Right renal cortex interstitium (tissue), 3 donors: ENCODE measurements around the gene ITPR1. TPM values are rescaled to one million over a fixed set of nuclear protein-coding genes. Genes with fewer than 3 reads are reported as not detected.

Experiments used
- DNase-seq, 3 donors: peaks; one replicate each; pipeline ENCODE4 v3.0.0-alpha.2; 2013; ENCODE audit warnings: low read depth in 3 of 3, low spot score in 2 of 3
- polyA plus RNA-seq, 3 donors: library from polyadenylated mRNA; unstranded; fragments of 120-200 nt; gene quantifications; one replicate each; pipeline ENCODE4 v1.2.1, GENCODE V29; 2013; ENCODE audit not compliant: insufficient read length in 3 of 3

Gene ITPR1
- polyA plus RNA-seq, 3 donors = 53.7 to 55.5 (median 53.7) TPM

GRCh38 chr3:4476496-4476895 is 16.7 kb upstream of the ITPR1 start:
- no peak for DNase-seq

- no peak for DNase-seq
Observed at GRCh38 chr3:4478261-4478660, 14.9 kb upstream of the ITPR1 start.

- DNase-seq = no peak
Observed at GRCh38 chr3:4491855-4492207, 1.3 kb upstream of the ITPR1 start.

- no peak for DNase-seq
Observed at GRCh38 chr3:4492208-4493013, 737 bp upstream of the ITPR1 start.

GRCh38 chr3:4493941-4494894 is 1.1 kb downstream of the ITPR1 start:
- no peak for DNase-seq

GRCh38 chr3:4494895-4495264 is 1.7 kb downstream of the ITPR1 start:
- no peak for DNase-seq

GRCh38 chr3:4495294-4496086 is 2.3 kb downstream of the ITPR1 start:
- DNase-seq = no peak

GRCh38 chr3:4496087-4496452 is 2.9 kb downstream of the ITPR1 start:
- DNase-seq = no peak

- DNase-seq = no peak
Observed at GRCh38 chr3:4497005-4497692, 4.0 kb downstream of the ITPR1 start.

- no peak for DNase-seq
Observed at GRCh38 chr3:4497843-4498324, 4.7 kb downstream of the ITPR1 start.

- no peak for DNase-seq
Observed at GRCh38 chr3:4498446-4498845, 5.3 kb downstream of the ITPR1 start.

- no peak for DNase-seq
Observed at GRCh38 chr3:4501437-4501836, 8.3 kb downstream of the ITPR1 start.

- DNase-seq = no peak
Observed at GRCh38 chr3:4501927-4502326, 8.8 kb downstream of the ITPR1 start.

GRCh38 chr3:4503050-4503449 is 9.9 kb downstream of the ITPR1 start:
- no peak for DNase-seq

GRCh38 chr3:4504340-4505261 is 11.5 kb downstream of the ITPR1 start:
- DNase-seq = no peak

- no peak for DNase-seq
Observed at GRCh38 chr3:4505688-4506558, 12.8 kb downstream of the ITPR1 start.

- DNase-seq = no peak
Observed at GRCh38 chr3:4506559-4507023, 13.4 kb downstream of the ITPR1 start.

- no peak for DNase-seq
Observed at GRCh38 chr3:4507024-4507596, 14.0 kb downstream of the ITPR1 start.
